ENCODE measurements around the gene TFCP2. TPM values are rescaled to one million over a fixed set of nuclear protein-coding genes. Genes with fewer than 3 reads are reported as not detected.
A peak's percentile ranks its signal among the peaks of the same experiment; 100 is the strongest.

The TFCP2 gene
- total and polyA plus RNA-seq, 11 donors = 8.3 to 28.8 (median 19.3) TPM

DNA sequence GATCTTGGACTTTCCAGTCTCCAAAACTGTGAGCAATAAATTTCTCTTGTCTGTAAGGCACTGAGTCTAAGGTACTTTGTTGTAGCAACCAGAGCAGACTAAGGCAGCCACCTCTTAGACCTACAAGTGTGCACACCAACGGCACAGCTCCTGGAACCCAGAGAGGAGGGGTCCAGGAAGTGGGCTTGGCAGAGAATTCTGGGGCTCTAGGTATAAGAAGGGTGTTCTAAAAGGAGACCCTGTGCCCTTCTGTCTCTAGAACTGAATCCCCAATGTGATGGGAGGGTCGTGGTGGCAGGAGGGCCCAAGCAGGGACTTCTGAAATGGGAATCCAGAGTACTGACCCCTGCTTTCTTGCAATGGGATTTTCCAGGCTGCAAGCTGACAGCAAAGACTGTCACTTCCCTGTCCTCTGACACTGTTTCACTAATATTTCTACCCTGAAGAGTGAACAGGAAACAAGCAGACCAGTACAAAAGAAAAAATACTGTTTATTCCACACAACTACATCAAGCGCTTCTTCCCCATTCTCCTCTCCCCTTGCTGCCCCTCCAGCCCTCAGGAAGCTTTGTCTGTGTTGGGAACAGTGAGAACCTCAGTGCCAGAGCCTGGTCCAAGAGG is 13.6 kb upstream of the TFCP2 start:
- WGBS, 4 donors = 59 to 66% (median 61%) methylated on average over 3 of the region's 3 CpGs
- ATAC-seq (no peak), DNase-seq (no peak)
- no peak for TF ChIP-seq CTCF (IDR thresholded peaks at IDR 0.05)
- no peak for TF ChIP-seq POLR2A (IDR thresholded peaks at IDR 0.05)
- H3K9me3 ChIP-seq = no peaks in the 10 kb centered on the region
- peaks cover 0 to 5% (median 0%) of the 10 kb centered on the region in 12 donors for H3K4me1 ChIP-seq
- no peak overlapping the region for H3K4me3 ChIP-seq
- intact Hi-C loops (cut with DNase I) = no loop called here
- no peaks in the 10 kb centered on the region for H3K27me3 ChIP-seq
- no peak overlapping the region for H3K27ac ChIP-seq
- peaks cover 0 to 28% (median 17%) of the 10 kb centered on the region in 9 donors for H3K36me3 ChIP-seq

DNA sequence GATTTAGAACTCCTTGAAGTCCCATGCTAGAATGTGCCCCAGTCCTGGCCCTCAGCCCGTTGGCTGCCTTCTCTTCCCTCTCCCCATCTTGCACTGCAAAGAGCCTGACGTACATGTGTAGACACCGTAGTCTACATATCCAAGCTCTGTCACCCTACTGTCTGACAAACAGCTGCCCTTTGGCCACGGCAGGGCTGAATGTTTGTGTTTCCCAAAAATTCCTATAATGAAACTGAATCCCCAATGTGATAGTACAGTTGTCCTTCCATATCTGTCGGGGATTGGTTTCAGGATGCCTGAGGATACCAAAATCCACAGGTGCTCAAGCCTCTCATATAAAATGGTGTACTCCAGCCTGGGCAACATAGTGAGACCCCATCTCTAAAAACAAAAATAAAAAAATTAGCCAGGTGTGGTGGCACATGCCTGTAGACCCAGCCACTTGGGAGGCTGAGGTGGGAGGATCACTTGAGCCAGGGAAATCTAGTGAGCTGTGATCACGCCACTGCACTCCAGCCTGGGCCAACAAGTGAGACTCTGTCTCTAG is 12.3 kb upstream of the TFCP2 start:
- H3K9me3 ChIP-seq = no peaks in the 10 kb centered on the region
- 87 to 97% (median 93%) methylated on average over 6 of the region's 6 CpGs for WGBS, 4 donors
- intact Hi-C loops (cut with DNase I) = no loop called here
- peaks cover 0 to 15% (median 8%) of the 10 kb centered on the region in 9 donors for H3K36me3 ChIP-seq
- H3K4me1 ChIP-seq = peaks cover 0 to 5% (median 0%) of the 10 kb centered on the region in 12 donors
- H3K27me3 ChIP-seq = no peaks in the 10 kb centered on the region
- DNase-seq (no peak), ATAC-seq (no peak)
- H3K4me3 ChIP-seq = no peak overlapping the region
- no peak overlapping the region for H3K27ac ChIP-seq
- no peak for TF ChIP-seq POLR2A (IDR thresholded peaks at IDR 0.05)
- no peak for TF ChIP-seq CTCF (IDR thresholded peaks at IDR 0.05)

GRCh38 chr12:51183816-51184215 is 10.9 kb upstream of the TFCP2 start:
- peak in 4 of 5 donors; percentile 65 to 84 (median 70) for DNase-seq
- Histone ChIP-seq H3K4me3 (no peak overlapping the region), H3K27me3 (no peaks in the 10 kb centered on the region), H3K27ac (peak overlapping the region in 2 of 12 donors; percentile 29 to 58), H3K9me3 (no peaks in the 10 kb centered on the region), H3K4me1 (peaks cover 0 to 5% (median 0%) of the 10 kb centered on the region in 12 donors), H3K36me3 (peaks cover 0 to under 1% (median 0%) of the 10 kb centered on the region in 9 donors)
- intact Hi-C loops (cut with DNase I) = no loop called here
- ATAC-seq = peak; percentile 89 to 96 (median 92)
- no peak for TF ChIP-seq CTCF (IDR thresholded peaks at IDR 0.05)
- TF ChIP-seq POLR2A (IDR thresholded peaks at IDR 0.05) = no peak
- 22 to 39% (median 34%) methylated on average over 3 of the region's 3 CpGs for WGBS, 4 donors

GRCh38 chr12:51183349-51183748 is 10.4 kb upstream of the TFCP2 start:
- Histone ChIP-seq H3K36me3 (no peaks in the 10 kb centered on the region), H3K4me1 (peaks cover 0 to 5% (median 0%) of the 10 kb centered on the region in 12 donors), H3K27me3 (no peaks in the 10 kb centered on the region), H3K4me3 (no peak overlapping the region), H3K27ac (no peak overlapping the region), H3K9me3 (no peaks in the 10 kb centered on the region)
- 65 to 80% (median 73%) methylated on average over 3 of the region's 3 CpGs for WGBS, 4 donors
- intact Hi-C loops (cut with DNase I) = no loop called here
- no peak for TF ChIP-seq POLR2A (IDR thresholded peaks at IDR 0.05)
- TF ChIP-seq CTCF (IDR thresholded peaks at IDR 0.05) = no peak
- ATAC-seq = no peak
- no peak for DNase-seq
